ENCODE results near the gene BLOC1S1.
A peak's percentile ranks its signal among the peaks of the same experiment; 100 is the strongest.

DNA sequence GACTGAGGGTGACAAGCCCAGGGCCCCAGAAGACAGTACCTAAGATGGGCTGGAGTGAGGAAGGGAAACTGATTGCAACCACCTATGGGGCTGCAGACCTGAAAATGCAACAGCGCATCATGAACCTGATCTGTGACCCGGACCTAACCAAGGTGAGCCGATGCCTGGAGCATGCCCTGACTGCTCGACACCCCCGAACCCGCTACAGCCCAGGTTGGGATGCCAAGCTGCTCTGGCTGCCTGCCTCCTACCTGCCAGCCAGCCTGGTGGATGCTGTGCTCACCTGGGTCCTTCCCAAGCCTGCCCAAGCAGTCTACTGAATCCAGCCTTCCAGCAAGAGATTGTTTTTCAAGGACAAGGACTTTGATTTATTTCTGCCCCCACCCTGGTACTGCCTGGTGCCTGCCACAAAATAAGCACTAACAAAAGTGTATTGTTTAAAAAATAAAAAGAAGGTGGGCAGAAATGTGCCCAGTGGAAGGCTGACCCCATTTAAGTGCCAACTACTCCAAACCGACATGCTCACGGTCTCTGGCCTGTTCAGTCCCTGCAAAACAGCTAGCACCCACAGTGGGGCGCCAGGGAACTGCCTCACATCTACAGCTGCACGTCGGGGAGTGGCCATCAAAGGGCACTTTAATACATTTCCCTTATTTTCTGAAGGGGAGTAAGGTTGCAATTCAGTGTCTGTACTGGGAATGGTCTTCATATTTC is 8.5 kb downstream of the BLOC1S1 start:
- TF ChIP-seq, protein P1, sequence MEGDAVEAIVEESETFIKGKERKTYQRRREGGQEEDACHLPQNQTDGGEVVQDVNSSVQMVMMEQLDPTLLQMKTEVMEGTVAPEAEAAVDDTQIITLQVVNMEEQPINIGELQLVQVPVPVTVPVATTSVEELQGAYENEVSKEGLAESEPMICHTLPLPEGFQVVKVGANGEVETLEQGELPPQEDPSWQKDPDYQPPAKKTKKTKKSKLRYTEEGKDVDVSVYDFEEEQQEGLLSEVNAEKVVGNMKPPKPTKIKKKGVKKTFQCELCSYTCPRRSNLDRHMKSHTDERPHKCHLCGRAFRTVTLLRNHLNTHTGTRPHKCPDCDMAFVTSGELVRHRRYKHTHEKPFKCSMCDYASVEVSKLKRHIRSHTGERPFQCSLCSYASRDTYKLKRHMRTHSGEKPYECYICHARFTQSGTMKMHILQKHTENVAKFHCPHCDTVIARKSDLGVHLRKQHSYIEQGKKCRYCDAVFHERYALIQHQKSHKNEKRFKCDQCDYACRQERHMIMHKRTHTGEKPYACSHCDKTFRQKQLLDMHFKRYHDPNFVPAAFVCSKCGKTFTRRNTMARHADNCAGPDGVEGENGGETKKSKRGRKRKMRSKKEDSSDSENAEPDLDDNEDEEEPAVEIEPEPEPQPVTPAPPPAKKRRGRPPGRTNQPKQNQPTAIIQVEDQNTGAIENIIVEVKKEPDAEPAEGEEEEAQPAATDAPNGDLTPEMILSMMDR (IDR thresholded peaks at IDR 0.05), result peak in 3 of 4 experiments; percentile 46 to 53 (median 48)
- no peak for TF ChIP-seq POLR2A (IDR thresholded peaks at IDR 0.05)

Data from uterus (tissue), 2 donors.